SK-N-SH (cell line): ENCODE measurements around the gene COMMD6. TPM values are rescaled to one million over a fixed set of nuclear protein-coding genes. Genes with fewer than 3 reads are reported as not detected.

Experiments
- CTCF ChIA-PET: fragments of 300-600, 350-600 bp; formaldehyde crosslinking; extraction: SDS; loops from one replicate; lab custom pipeline; 2021; lab: Yijun Ruan, JAX
- POLR2A ChIA-PET: fragments of 350-600 bp; sonication (Branson Sonifier 250); formaldehyde crosslinking; extraction: SDS; loops from one replicate; lab custom pipeline; 2020; ENCODE audit warnings: antibody characterized with exemption, inconsistent platforms; lab: Yijun Ruan, JAX
- DNase-seq: peaks from one replicate; pipeline ENCODE4 v3.0.0; 2012
- H2AFZ ChIP-seq: fragments of 200-600 bp; sonication (generic); 2 replicates; pipeline ENCODE4 v1.8.1; 2016; ENCODE audit warnings: antibody characterized with exemption, mild to moderate bottlenecking, low read depth
- H3F3A ChIP-seq: fragments of 200-600 bp; sonication (generic); replicated peaks from 2 replicates; pipeline ENCODE3; 2016; ENCODE audit warnings: antibody characterized with exemption, mild to moderate bottlenecking; ENCODE audit not compliant: insufficient read depth
- H3K27ac ChIP-seq, 2 experiments: fragments of 200-500 bp in 1 of 2; fragments of 200-600 bp in 1 of 2; sonication (Bioruptor generic) in 1 of 2; sonication (generic), shearing (Covaris generic) in 1 of 2; 2 replicates each; pipeline versions ENCODE4 v1.5.1 to v1.6.1; 2014 to 2016; ENCODE audit warnings: low read depth in 2 of 2, inconsistent platforms in 1 of 2, low read length in 1 of 2, mild to moderate bottlenecking in 1 of 2, mixed read lengths in 1 of 2
- H3K27me3 ChIP-seq: fragments of 200-600 bp; sonication (generic), shearing (Covaris generic); 2 replicates; pipeline ENCODE4 v1.6.1; 2016; ENCODE audit warnings: mixed run types; ENCODE audit not compliant: insufficient read depth
- H3K36me3 ChIP-seq, 2 experiments: fragments of 200-500 bp in 1 of 2; fragments of 200-600 bp in 1 of 2; sonication (Bioruptor generic) in 1 of 2; sonication (generic) in 1 of 2; replicated peaks in 1 of 2; 2 replicates each; pipeline versions ENCODE3 to v1.5.1; 2014 to 2016; ENCODE audit warnings: low read length in 1 of 2, mild to moderate bottlenecking in 1 of 2; ENCODE audit not compliant: insufficient read depth in 2 of 2, control insufficient read depth in 1 of 2
- H3K4me1 ChIP-seq, 2 experiments: fragments of 200-500 bp in 1 of 2; fragments of 200-600 bp in 1 of 2; sonication (Bioruptor generic) in 1 of 2; sonication (generic), shearing (Covaris generic) in 1 of 2; 2 replicates each; pipeline versions ENCODE4 v1.5.1 to v1.6.1; 2014 to 2016; ENCODE audit warnings: low read depth in 1 of 2, low read length in 1 of 2, mixed run types in 1 of 2; ENCODE audit not compliant: insufficient read depth in 2 of 2, control insufficient read depth in 1 of 2
- H3K4me2 ChIP-seq: fragments of 200-600 bp; sonication (generic), shearing (Covaris generic); 2 replicates; pipeline ENCODE4 v1.6.1; 2017; ENCODE audit warnings: mixed run types
- H3K4me3 ChIP-seq, 2 experiments: fragments of 200-500 bp in 1 of 2; fragments of 200-600 bp in 1 of 2; sonication (Bioruptor generic) in 1 of 2; sonication (generic), shearing (Covaris generic) in 1 of 2; 2 replicates each; pipeline versions ENCODE4 v1.5.1 to v1.8.1; 2014 to 2016; ENCODE audit warnings: low read depth in 2 of 2, inconsistent platforms in 1 of 2, low read length in 1 of 2, mild to moderate bottlenecking in 1 of 2, mixed read lengths in 1 of 2, moderate library complexity in 1 of 2
- H3K79me2 ChIP-seq: fragments of 200-600 bp; sonication (generic); 2 replicates; pipeline ENCODE4 v1.8.1; 2017; ENCODE audit warnings: mild to moderate bottlenecking; ENCODE audit not compliant: insufficient read depth
- H3K9ac ChIP-seq: fragments of 200-600 bp; sonication (generic); 2 replicates; pipeline ENCODE4 v1.6.1; 2017; ENCODE audit warnings: mixed run types
- H3K9me2 ChIP-seq: fragments of 200-600 bp; sonication (generic); 2 replicates; pipeline ENCODE4 v1.6.1; 2017; ENCODE audit warnings: mixed run types
- H3K9me3 ChIP-seq: fragments of 200-600 bp; sonication (generic); 2 replicates; pipeline ENCODE4 v1.6.1; 2017; ENCODE audit warnings: mixed run types, mild to moderate bottlenecking, moderate library complexity
- H4K20me1 ChIP-seq: fragments of 200-600 bp; sonication (generic); 2 replicates; pipeline ENCODE4 v1.6.1; 2017; ENCODE audit warnings: mild to moderate bottlenecking, mixed run types; ENCODE audit not compliant: insufficient read depth
- FOXJ3 ChIP-seq: sonication (generic); formaldehyde crosslinking; IDR thresholded peaks from 2 replicates; pipeline ENCODE4 v1.5.1; 2020; ENCODE audit warnings: mild to moderate bottlenecking, missing genetic modification reagents
- GABPA ChIP-seq: IDR thresholded peaks from 2 replicates; pipeline ENCODE4 v1.4.0; 2012; ENCODE audit warnings: low read depth, mild to moderate bottlenecking
- MXI1 ChIP-seq: IDR thresholded peaks from 2 replicates; pipeline ENCODE4 v1.6.1; 2012; ENCODE audit warnings: mild to moderate bottlenecking, low read depth, low read length, improper control_type of control experiment
- NFIC ChIP-seq: IDR thresholded peaks from 2 replicates; pipeline ENCODE4 v1.4.0; 2012; ENCODE audit warnings: borderline replicate concordance
- PBX3 ChIP-seq: IDR thresholded peaks from 2 replicates; pipeline ENCODE4; 2012
- RCOR1 ChIP-seq: fragments of 150-350 bp; IDR thresholded peaks from 2 replicates; pipeline ENCODE4 v1.6.1; 2017; ENCODE audit warnings: antibody characterized with exemption, low read length
- RXRA ChIP-seq: IDR thresholded peaks from 2 replicates; pipeline ENCODE4 v1.4.0; 2012; ENCODE audit warnings: low read depth, mild to moderate bottlenecking, borderline replicate concordance
- SMC3 ChIP-seq: IDR thresholded peaks from 2 replicates; pipeline ENCODE4 v1.6.1; 2012; ENCODE audit warnings: low read depth, low read length, improper control_type of control experiment
- TAF1 ChIP-seq: IDR thresholded peaks from 2 replicates; pipeline ENCODE4 v1.6.1; 2012; ENCODE audit warnings: low read depth, mild to moderate bottlenecking, low read length, moderate library complexity, borderline replicate concordance
- USF1 ChIP-seq: IDR thresholded peaks from 2 replicates; pipeline ENCODE4 v1.4.0; 2012; ENCODE audit warnings: low read depth, borderline replicate concordance
- WGBS: methylation state at CpG from one replicate; pipeline ENCODE4 v1.1.6; 2017; ENCODE audit warnings: low lambda C conversion rate; 5-methylcytosine and 5-hydroxymethylcytosine counted together
- polyA plus RNA-seq, 3 experiments: library from polyadenylated mRNA; depleted of rRNA; stranded (reverse); fragments of >200 nt; gene quantifications; 2 replicates each; pipeline ENCODE4 v1.2.3, GENCODE V29; 2012
- TF ChIP-seq, protein P1 (sequence below): fragments of 200-600 bp; sonication (generic); IDR thresholded peaks from 2 replicates; pipeline ENCODE4 v1.6.1; 2017; ENCODE audit warnings: antibody characterized with exemption, mild to moderate bottlenecking, moderate library complexity

The COMMD6 gene
- polyA plus RNA-seq, 1 of the 3 experiments (the other 2 are of a cell fraction): 76.9 TPM

DNA sequence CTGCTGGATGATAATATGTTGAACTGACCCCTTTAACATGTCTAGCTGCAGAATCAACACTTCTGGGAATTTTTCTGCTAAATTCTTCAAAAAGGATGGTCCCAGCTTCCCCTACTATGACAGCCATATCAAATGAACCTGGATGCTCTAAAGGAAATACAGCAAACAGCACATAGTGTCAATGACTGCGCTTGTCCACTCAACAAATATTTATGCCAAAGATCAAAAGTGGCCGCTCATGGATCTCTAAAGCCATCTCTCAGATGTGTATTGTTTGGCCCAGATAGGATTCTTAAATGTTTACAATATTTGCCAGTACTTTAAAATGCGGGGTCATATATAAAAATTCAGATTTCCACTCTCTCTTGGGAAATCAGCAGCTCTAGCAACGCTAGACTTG lies 59.0 kb downstream of the COMMD6 start:
- ChIA-PET POLR2A (no interaction called here), CTCF (interaction anchor here (4.4 to 7.3 kb wide), 2 partner anchors 11 to 106 kb away, joined by 24 to 76 read pairs; no protein-coding TSS in a partner anchor)
- Histone ChIP-seq H3K36me3 (no peaks in the 10 kb centered on the region), H3K9me2 (no peaks in the 10 kb centered on the region), H3F3A (peaks cover 22% of the 10 kb centered on the region), H3K4me1 (peaks cover 3 to 4% of the 10 kb centered on the region in 2 experiments; a peak in 2 of 4 replicates), H3K79me2 (peaks cover 24% of the 10 kb centered on the region), H3K9ac (no peak overlapping the region), H2AFZ (no peak overlapping the region), H3K4me2 (no peak overlapping the region; the same call in 1 of the 2 replicates), H3K9me3 (no peaks in the 10 kb centered on the region), H3K27ac (no peak overlapping the region), H3K27me3 (no peaks in the 10 kb centered on the region), H3K4me3 (no peak overlapping the region), H4K20me1 (peaks cover 3% of the 10 kb centered on the region; the same call in 1 of the 2 replicates)
- no peak for TF ChIP-seq USF1
- TF ChIP-seq, protein P1, sequence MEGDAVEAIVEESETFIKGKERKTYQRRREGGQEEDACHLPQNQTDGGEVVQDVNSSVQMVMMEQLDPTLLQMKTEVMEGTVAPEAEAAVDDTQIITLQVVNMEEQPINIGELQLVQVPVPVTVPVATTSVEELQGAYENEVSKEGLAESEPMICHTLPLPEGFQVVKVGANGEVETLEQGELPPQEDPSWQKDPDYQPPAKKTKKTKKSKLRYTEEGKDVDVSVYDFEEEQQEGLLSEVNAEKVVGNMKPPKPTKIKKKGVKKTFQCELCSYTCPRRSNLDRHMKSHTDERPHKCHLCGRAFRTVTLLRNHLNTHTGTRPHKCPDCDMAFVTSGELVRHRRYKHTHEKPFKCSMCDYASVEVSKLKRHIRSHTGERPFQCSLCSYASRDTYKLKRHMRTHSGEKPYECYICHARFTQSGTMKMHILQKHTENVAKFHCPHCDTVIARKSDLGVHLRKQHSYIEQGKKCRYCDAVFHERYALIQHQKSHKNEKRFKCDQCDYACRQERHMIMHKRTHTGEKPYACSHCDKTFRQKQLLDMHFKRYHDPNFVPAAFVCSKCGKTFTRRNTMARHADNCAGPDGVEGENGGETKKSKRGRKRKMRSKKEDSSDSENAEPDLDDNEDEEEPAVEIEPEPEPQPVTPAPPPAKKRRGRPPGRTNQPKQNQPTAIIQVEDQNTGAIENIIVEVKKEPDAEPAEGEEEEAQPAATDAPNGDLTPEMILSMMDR: no peak
- TF ChIP-seq MXI1: no peak
- no peak for TF ChIP-seq TAF1
- no peak for TF ChIP-seq SMC3
- TF ChIP-seq GABPA: no peak
- no peak for TF ChIP-seq FOXJ3 (CRISPR knock-in tag)
- TF ChIP-seq PBX3: no peak
- no peak for TF ChIP-seq RXRA
- no peak for TF ChIP-seq NFIC
- TF ChIP-seq RCOR1: no peak
- WGBS: 96% methylated on average over 4 of the region's 4 CpGs
- no peak for DNase-seq

Other genes starting within 250 kb of the COMMD6 start
- 8.8 and 10.4 TPM in 2 replicates for gene TBC1D4, start 55.7 kb downstream of the COMMD6 start, polyA plus RNA-seq (2012; rRNA removed)
- 28.2 and 28.8 TPM in 2 replicates for gene UCHL3, start 11.9 kb upstream of the COMMD6 start, polyA plus RNA-seq (2012; rRNA removed)
- 83.6 and 94.9 TPM in 2 replicates for gene LMO7, start 98.5 kb upstream of the COMMD6 start, polyA plus RNA-seq (2012; rRNA removed)